GM20000 (cell line): ENCODE data around the gene CLCN7.
"Not testable (repeated sequence)": the region's sequence is repeated elsewhere in the genome, so short reads cannot be mapped to it uniquely, and the experiment has no call there.

Source experiments
- DNase-seq: peaks from one replicate; pipeline ENCODE4 v3.0.0; 2012; ENCODE audit warnings: low spot score
- TF ChIP-seq, protein P1 (sequence below): IDR thresholded peaks from 2 replicates; pipeline ENCODE4 v1.5.1; 2012; ENCODE audit warnings: mild to moderate bottlenecking, control low read depth; ENCODE audit errors: extremely low read depth, missing control alignments

Gene CLCN7

DNA sequence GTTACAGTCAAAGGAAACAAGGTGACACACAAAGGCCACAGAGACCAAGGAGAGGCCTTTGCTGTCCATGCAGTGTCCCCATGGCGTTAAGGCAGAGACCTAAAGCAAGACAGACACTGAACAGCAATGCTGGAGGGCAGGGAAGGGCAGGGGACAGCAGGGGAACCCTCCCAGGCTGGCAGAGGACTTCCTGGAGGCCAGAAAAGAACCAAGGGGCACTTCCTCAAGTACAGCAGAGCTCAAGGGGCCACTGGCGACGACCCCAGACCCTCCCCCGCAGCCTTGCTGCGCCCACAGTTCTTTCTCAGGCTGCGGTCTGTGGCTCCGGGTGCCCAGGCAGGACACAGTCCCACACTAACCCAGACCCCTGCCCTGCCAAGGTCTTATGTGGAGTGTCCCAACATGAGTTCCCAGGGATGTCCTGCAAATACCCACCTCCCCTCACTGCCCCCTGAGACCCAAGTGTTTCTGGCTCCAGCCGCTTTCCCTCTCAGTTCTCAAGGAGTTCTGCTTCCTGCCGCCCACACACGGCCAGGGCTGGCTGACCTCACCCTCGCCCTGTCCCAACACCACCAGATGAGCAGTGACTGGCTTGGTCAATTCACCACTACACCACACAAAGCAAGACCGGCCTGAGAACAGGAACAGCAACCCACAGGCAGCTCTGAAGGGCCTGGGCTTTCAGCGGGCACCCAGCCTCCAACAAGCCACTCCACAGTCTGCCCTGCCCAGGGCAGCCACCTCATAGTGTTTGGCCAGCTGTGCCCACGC is 4.2 kb downstream of the CLCN7 start:
- DNase-seq = no peak

DNA sequence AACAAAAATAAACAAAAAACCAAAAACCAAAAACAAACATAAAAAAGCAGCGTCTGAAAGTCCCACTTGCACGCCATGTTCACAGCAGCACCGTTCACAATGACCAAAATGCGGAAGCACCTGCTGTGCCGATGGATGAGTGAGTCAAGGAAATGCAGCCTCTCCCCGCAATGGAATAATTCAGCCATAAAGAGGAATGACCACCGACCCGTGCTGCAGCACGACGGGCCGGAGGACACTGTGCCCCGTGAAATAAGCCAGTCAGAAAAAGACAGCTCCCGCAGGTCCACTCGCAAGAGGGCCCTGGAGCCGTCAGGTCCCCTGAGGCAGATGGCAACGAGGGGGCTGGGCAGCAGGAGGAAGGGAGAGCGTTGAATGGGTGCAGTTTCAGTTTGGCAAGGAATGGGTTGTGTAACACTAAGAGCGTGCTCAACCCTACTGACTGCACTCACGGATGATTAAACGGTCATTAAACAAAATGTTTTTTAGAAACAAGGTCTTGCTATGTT is 5.1 kb downstream of the CLCN7 start:
- TF ChIP-seq, protein P1, sequence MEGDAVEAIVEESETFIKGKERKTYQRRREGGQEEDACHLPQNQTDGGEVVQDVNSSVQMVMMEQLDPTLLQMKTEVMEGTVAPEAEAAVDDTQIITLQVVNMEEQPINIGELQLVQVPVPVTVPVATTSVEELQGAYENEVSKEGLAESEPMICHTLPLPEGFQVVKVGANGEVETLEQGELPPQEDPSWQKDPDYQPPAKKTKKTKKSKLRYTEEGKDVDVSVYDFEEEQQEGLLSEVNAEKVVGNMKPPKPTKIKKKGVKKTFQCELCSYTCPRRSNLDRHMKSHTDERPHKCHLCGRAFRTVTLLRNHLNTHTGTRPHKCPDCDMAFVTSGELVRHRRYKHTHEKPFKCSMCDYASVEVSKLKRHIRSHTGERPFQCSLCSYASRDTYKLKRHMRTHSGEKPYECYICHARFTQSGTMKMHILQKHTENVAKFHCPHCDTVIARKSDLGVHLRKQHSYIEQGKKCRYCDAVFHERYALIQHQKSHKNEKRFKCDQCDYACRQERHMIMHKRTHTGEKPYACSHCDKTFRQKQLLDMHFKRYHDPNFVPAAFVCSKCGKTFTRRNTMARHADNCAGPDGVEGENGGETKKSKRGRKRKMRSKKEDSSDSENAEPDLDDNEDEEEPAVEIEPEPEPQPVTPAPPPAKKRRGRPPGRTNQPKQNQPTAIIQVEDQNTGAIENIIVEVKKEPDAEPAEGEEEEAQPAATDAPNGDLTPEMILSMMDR = no peak
- no peak for DNase-seq

More for the DNA sequence above, 4.2 kb downstream of the CLCN7 start:
- TF ChIP-seq, protein P1 = no peak

DNA sequence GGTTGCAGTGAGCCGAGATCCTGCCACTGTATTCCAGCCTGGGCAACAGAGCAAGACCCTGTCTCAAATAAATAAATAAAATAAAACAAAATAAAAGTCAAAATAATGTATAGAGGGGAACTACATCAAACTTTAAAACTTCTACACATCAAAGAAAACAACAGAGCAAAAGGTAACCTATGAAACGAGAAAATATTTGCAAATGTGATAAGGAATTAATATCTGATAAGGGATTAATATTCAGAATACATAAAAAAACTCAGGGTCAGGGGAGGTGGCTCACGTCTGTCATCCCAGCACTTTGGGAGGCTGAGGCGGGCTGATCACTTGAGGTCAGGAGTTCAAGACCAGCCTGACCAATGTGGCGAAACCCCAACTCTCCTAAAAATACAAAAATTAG is 5.7 kb downstream of the CLCN7 start:
- DNase-seq = not testable (repeated sequence)

DNA sequence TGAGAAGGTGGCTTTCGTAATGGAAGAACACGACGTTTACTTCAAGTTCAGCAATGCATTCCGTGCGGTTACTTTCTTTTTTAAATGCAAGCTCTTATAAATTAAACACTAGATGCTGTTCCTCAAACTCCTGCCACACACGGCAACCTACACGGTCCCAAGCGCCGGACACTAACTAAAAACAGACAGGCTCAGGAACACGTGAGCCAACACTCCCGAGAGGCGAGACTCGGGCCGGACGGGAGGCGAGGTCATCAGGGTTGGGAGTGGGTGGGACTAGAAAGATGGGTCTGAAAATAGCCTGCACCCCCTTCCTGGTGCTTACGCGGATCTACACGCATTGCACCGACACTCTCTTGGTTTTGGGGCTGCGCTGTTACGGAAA is 6.4 kb downstream of the CLCN7 start:
- TF ChIP-seq, protein P1 = no peak
- no peak for DNase-seq

DNA sequence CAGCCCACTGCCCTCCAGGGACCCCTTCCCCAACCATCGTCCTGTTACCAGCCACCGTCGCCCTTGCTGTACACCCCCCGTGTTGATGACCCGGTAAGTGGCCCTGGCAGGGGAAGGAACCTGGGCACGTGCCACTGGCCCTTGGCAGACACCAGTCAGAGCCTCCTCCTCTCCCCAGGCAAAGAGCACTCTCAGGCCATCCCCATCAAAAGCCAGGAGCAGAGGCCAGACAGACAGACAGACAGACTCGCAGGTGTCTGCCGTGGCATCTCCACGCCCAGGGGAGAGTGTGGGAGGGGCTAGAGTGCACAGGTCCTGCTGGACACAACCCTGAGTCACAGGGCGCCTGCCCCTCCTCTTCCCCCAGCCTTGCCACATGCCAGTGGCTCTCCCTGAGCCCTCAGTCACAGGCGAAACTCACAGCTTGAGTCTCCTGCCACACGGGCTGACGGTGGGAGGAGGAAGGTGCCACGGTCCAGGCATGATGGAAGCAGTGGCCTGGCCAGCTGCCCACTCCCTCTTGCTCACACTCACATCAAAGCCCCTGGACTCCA is 7.8 kb downstream of the CLCN7 start:
- DNase-seq = no peak
- TF ChIP-seq, protein P1 = no peak

DNA sequence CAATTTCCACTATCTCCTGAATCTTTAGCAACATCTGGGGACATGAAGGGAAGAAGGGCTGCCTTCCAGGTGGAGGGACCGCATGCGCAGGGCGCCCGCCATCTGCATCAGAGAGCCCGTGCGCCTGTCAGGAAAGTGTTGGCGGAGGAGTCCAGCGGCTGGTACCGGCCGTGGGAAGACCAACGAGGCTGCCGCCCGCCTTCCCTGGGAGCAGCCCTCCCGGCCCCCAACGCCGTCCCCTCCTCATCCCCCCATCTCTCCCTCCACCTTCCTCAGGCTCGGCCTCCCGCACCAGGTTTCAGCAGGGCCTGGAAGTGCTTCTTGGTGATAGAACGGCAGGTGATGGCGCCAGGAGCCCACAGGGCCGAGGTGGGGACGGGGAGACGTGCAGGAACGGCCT is 8.8 kb downstream of the CLCN7 start:
- DNase-seq = no peak
- TF ChIP-seq, protein P1 = no peak

DNA sequence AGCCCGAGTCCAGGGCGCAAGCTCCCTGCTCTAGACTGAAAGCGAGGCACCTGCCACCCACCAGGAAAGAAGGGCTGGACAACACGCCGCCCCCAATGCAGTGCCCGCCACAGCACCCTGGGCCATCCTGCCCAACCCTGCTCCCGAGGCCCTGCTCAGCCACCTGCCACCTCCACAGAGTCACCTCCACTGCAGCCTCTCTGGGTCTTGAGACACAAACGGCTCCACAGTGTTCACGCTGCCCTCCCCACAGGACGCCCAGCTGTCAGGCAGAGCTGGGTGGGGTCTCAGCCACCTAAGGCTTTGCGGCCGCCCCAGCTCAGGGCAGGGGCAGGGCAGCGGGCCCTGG is 9.3 kb downstream of the CLCN7 start:
- DNase-seq = no peak
- TF ChIP-seq, protein P1 = no peak
